OCI-LY1 (cell line): ENCODE measurements around the gene MAGI2.

Experiments used
- H2AFZ ChIP-seq: fragments of 200-600 bp; sonication (generic), shearing (Covaris generic); 2 replicates; pipeline ENCODE4 v1.6.0; 2014; ENCODE audit warnings: antibody characterized with exemption, mild to moderate bottlenecking, low read length
- H3F3A ChIP-seq: fragments of 200-600 bp; sonication (generic), shearing (Covaris generic); 2 replicates; pipeline ENCODE4 v1.6.0; 2014; ENCODE audit warnings: mild to moderate bottlenecking, antibody characterized with exemption, low read length, moderate library complexity; ENCODE audit not compliant: insufficient read depth
- H3K27ac ChIP-seq: fragments of 200-600 bp; sonication (generic); 2 replicates; pipeline ENCODE4 v1.5.1; 2014; ENCODE audit warnings: low read length, mixed run types, mild to moderate bottlenecking, low read depth; ENCODE audit not compliant: poor library complexity, severe bottlenecking
- H3K27me3 ChIP-seq: fragments of 200-600 bp; sonication (generic); 2 replicates; pipeline ENCODE4 v1.6.0; 2014; ENCODE audit warnings: antibody characterized with exemption, mild to moderate bottlenecking, low read length, moderate library complexity; ENCODE audit not compliant: insufficient read depth
- H3K36me3 ChIP-seq: fragments of 200-600 bp; sonication (generic); 2 replicates; pipeline ENCODE4 v1.6.1; 2014; ENCODE audit warnings: mild to moderate bottlenecking, antibody characterized with exemption, low read length, moderate library complexity, mixed read lengths; ENCODE audit not compliant: insufficient read depth
- H3K4me1 ChIP-seq: fragments of 200-600 bp; sonication (generic); 2 replicates; pipeline ENCODE4 v1.5.1; 2014; ENCODE audit warnings: mild to moderate bottlenecking, low read length, moderate library complexity; ENCODE audit not compliant: insufficient read depth, severe bottlenecking
- H3K4me2 ChIP-seq: fragments of 200-600 bp; sonication (generic), shearing (Covaris generic); 2 replicates; pipeline ENCODE4 v1.6.1; 2014; ENCODE audit warnings: low read length
- H3K4me3 ChIP-seq: fragments of 200-600 bp; sonication (generic); 2 replicates; pipeline ENCODE4 v1.5.1; 2014; ENCODE audit warnings: low read length, low read depth, mild to moderate bottlenecking, mixed read lengths; ENCODE audit not compliant: poor library complexity, severe bottlenecking
- H3K79me2 ChIP-seq: fragments of 200-600 bp; shearing (Covaris generic); 2 replicates; pipeline ENCODE4 v1.6.1; 2016; ENCODE audit warnings: mixed run types, low read length, mixed read lengths; ENCODE audit not compliant: insufficient read depth
- H3K9ac ChIP-seq: fragments of 200-600 bp; sonication (generic), shearing (Covaris generic); 2 replicates; pipeline ENCODE4 v1.6.1; 2014; ENCODE audit warnings: mild to moderate bottlenecking, low read length, mixed read lengths
- H3K9me2 ChIP-seq: fragments of 200-600 bp; sonication (generic), shearing (Covaris generic); 2 replicates; pipeline ENCODE4 v1.6.1; 2014; ENCODE audit warnings: low read depth, mild to moderate bottlenecking, low read length, mixed read lengths
- H3K9me3 ChIP-seq: fragments of 200-600 bp; shearing (Covaris generic); 2 replicates; pipeline ENCODE4 v1.6.1; 2014; ENCODE audit warnings: low read length, mixed read lengths
- H4K20me1 ChIP-seq: fragments of 200-600 bp; sonication (generic), shearing (Covaris generic); 2 replicates; pipeline ENCODE4 v1.6.0; 2016; ENCODE audit warnings: mild to moderate bottlenecking, low read length; ENCODE audit not compliant: insufficient read depth
- CTCF ChIP-seq: fragments of 200-600 bp; sonication (generic), shearing (Covaris generic); IDR thresholded peaks from 2 replicates; pipeline ENCODE4 v1.5.1; 2017; ENCODE audit warnings: mild to moderate bottlenecking, antibody characterized with exemption, low read length, moderate library complexity, mixed read lengths
- EZH2 ChIP-seq: fragments of 200-600 bp; sonication (generic), shearing (Covaris generic); IDR thresholded peaks from 2 replicates; pipeline ENCODE4 v1.8.0; 2017; ENCODE audit warnings: borderline replicate concordance, mixed run types, mild to moderate bottlenecking, antibody characterized with exemption, low read length, moderate library complexity, mixed read lengths

MAGI2 gene

GRCh38 chr7:78845155-78845554, 608.3 kb downstream of the MAGI2 start:
- no peaks in the 10 kb centered on the region for H3K9me3 ChIP-seq
- no peak for TF ChIP-seq CTCF
- no peak for TF ChIP-seq EZH2

GRCh38 chr7:78842068-78842467, 611.4 kb downstream of the MAGI2 start:
- Histone ChIP-seq H3K9me2 (no peaks in the 10 kb centered on the region), H3K27me3 (no peaks in the 10 kb centered on the region), H3K79me2 (no peaks in the 10 kb centered on the region), H3K4me1 (no peaks in the 10 kb centered on the region), H3K4me2 (no peak overlapping the region), H3K27ac (no peak overlapping the region), H2AFZ (no peak overlapping the region), H3K36me3 (no peaks in the 10 kb centered on the region), H3K4me3 (no peak overlapping the region), H3K9ac (no peak overlapping the region), H3K9me3 (no peaks in the 10 kb centered on the region), H4K20me1 (no peaks in the 10 kb centered on the region), H3F3A (no peaks in the 10 kb centered on the region)
- no peak for TF ChIP-seq CTCF
- no peak for TF ChIP-seq EZH2

More at GRCh38 chr7:78845155-78845554, 608.3 kb downstream of the MAGI2 start:
- Histone ChIP-seq H2AFZ (no peak overlapping the region), H3K79me2 (no peaks in the 10 kb centered on the region), H3K4me3 (no peak overlapping the region), H3K27me3 (no peaks in the 10 kb centered on the region), H3K9ac (no peak overlapping the region), H3F3A (no peaks in the 10 kb centered on the region), H3K9me2 (no peaks in the 10 kb centered on the region), H3K27ac (no peak overlapping the region), H3K36me3 (no peaks in the 10 kb centered on the region), H3K4me1 (no peaks in the 10 kb centered on the region), H4K20me1 (no peaks in the 10 kb centered on the region), H3K4me2 (no peak overlapping the region)

- Histone ChIP-seq H4K20me1 (no peaks in the 10 kb centered on the region), H3F3A (no peaks in the 10 kb centered on the region), H3K4me2 (no peak overlapping the region), H3K4me3 (no peak overlapping the region), H3K36me3 (no peaks in the 10 kb centered on the region), H3K4me1 (no peaks in the 10 kb centered on the region), H3K9me3 (no peaks in the 10 kb centered on the region), H3K9me2 (no peaks in the 10 kb centered on the region), H3K79me2 (no peaks in the 10 kb centered on the region), H3K27me3 (no peaks in the 10 kb centered on the region), H3K9ac (no peak overlapping the region), H2AFZ (no peak overlapping the region), H3K27ac (no peak overlapping the region)
- TF ChIP-seq CTCF (no peak), EZH2 (no peak)
These were observed 617.6 kb downstream of the MAGI2 start for GRCh38 chr7:78835897-78836296.
